ENCODE measurements around the gene OPCML.

OPCML gene

DNA sequence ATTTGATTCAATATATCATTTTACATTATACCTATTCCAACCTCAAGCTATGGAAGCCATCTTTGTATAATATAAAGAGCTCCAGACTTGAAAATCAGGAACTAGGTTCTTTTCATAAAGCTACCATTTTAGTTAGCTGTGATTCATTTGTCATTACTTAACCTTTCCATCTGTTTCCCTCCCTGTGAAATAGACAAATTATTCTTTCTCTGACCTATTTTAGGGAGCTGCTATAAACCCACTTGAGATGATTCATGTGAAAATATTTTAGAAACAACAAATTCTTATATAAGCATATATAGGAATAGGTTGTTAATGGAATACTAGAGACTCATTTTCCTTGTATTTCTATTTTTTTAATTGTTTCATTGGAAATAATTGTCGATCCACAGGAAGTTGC, 1012.1 kb downstream of the OPCML start:
- no peaks in the 10 kb centered on the region for H3K9me3 ChIP-seq (ENCODE audit: low read length)
- H3K9ac ChIP-seq (ENCODE audit: low read length) = no peak overlapping the region
- H2AFZ ChIP-seq (ENCODE audit: low read length) = no peak overlapping the region
- H3K4me1 ChIP-seq (ENCODE audit: insufficient read depth, low read length, severe bottlenecking) = no peaks in the 10 kb centered on the region
- H3K27ac ChIP-seq (ENCODE audit: low read depth, low read length, poor library complexity, severe bottlenecking) = no peak overlapping the region
- H3K27me3 ChIP-seq (ENCODE audit: insufficient read depth, low read length) = no peaks in the 10 kb centered on the region
- TF ChIP-seq EZH2 (IDR thresholded peaks at IDR 0.05; ENCODE audit: borderline replicate concordance, low read length) = no peak
- H3F3A ChIP-seq (ENCODE audit: insufficient read depth, low read length) = no peaks in the 10 kb centered on the region
- no peak overlapping the region for H3K4me2 ChIP-seq (ENCODE audit: low read length)
- H4K20me1 ChIP-seq (ENCODE audit: insufficient read depth, low read length) = no peaks in the 10 kb centered on the region
- no peak overlapping the region for H3K4me3 ChIP-seq (ENCODE audit: low read depth, low read length, poor library complexity, severe bottlenecking)
- H3K79me2 ChIP-seq (ENCODE audit: insufficient read depth, low read length) = no peaks in the 10 kb centered on the region
- H3K36me3 ChIP-seq (ENCODE audit: insufficient read depth, low read length) = no peaks in the 10 kb centered on the region
- no peaks in the 10 kb centered on the region for H3K9me2 ChIP-seq (ENCODE audit: low read depth, low read length)

DNA sequence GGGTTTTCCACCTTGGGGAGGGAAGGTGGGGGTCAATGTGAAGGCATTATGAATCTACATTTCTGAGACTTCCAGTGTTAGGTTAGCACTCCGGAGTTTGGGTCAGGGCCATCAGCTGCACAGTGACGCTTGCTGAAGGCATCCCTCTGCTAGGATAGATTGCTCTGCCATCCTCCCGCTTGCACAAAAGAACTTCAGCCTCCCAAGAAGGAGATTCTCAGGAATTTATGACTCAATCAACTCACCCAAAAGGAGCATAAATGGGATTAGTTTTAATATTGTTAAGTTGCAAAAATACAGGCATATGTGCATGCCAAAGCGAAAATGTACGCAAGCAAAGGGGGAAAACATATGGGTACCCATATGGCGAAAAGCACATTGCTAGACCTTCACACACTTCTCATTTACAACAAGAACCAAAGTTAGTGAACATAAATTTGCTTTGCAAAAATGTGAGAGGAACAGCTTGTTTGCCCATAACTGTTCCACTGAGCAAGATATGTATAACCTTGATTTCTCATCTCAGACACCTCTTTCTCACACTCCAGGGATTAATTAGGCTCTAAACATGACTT, 1013.0 kb downstream of the OPCML start:
- Histone ChIP-seq H3K79me2 (ENCODE audit: insufficient read depth, low read length) (no peaks in the 10 kb centered on the region), H3K4me1 (ENCODE audit: insufficient read depth, low read length, severe bottlenecking) (no peaks in the 10 kb centered on the region), H3K9me2 (ENCODE audit: low read depth, low read length) (no peaks in the 10 kb centered on the region), H3F3A (ENCODE audit: insufficient read depth, low read length) (no peaks in the 10 kb centered on the region), H3K27me3 (ENCODE audit: insufficient read depth, low read length) (no peaks in the 10 kb centered on the region), H4K20me1 (ENCODE audit: insufficient read depth, low read length) (no peaks in the 10 kb centered on the region), H2AFZ (ENCODE audit: low read length) (no peak overlapping the region), H3K4me3 (ENCODE audit: low read depth, low read length, poor library complexity, severe bottlenecking) (no peak overlapping the region), H3K9me3 (ENCODE audit: low read length) (no peaks in the 10 kb centered on the region), H3K9ac (ENCODE audit: low read length) (no peak overlapping the region), H3K4me2 (ENCODE audit: low read length) (no peak overlapping the region), H3K36me3 (ENCODE audit: insufficient read depth, low read length) (no peaks in the 10 kb centered on the region), H3K27ac (ENCODE audit: low read depth, low read length, poor library complexity, severe bottlenecking) (no peak overlapping the region)
- TF ChIP-seq, protein P1, sequence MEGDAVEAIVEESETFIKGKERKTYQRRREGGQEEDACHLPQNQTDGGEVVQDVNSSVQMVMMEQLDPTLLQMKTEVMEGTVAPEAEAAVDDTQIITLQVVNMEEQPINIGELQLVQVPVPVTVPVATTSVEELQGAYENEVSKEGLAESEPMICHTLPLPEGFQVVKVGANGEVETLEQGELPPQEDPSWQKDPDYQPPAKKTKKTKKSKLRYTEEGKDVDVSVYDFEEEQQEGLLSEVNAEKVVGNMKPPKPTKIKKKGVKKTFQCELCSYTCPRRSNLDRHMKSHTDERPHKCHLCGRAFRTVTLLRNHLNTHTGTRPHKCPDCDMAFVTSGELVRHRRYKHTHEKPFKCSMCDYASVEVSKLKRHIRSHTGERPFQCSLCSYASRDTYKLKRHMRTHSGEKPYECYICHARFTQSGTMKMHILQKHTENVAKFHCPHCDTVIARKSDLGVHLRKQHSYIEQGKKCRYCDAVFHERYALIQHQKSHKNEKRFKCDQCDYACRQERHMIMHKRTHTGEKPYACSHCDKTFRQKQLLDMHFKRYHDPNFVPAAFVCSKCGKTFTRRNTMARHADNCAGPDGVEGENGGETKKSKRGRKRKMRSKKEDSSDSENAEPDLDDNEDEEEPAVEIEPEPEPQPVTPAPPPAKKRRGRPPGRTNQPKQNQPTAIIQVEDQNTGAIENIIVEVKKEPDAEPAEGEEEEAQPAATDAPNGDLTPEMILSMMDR (IDR thresholded peaks at IDR 0.05; ENCODE audit: low read length) = no peak
- no peak for TF ChIP-seq EZH2 (IDR thresholded peaks at IDR 0.05; ENCODE audit: borderline replicate concordance, low read length)

DNA sequence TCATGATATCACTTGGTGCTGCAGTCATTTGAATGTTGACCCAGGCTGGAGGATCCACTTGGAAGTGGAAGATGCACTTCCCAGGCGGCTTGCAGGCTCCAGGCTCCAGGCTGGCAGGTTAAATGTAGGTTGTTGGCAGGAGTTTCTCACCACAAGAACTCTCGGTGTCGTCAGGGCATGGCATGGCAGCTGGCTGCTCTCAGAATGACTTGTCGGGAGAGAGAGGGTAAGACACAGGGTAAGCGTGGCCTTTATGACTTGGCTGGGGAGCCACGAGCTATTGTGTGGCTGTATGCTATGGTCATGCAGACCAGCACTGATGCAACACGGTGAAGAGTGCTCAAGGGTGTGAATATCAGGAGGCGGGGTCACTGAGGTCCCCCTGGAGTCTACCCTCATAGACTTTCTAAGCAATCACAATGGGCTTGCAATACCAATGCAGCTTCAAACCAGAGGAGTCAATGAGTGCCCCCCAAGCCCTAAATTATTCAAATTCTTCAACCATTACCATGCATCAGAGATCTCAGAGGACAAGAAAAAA, 1027.7 kb downstream of the OPCML start:
- H2AFZ ChIP-seq (ENCODE audit: low read length) = no peak overlapping the region
- no peaks in the 10 kb centered on the region for H3K27me3 ChIP-seq (ENCODE audit: insufficient read depth, low read length)
- H3K9ac ChIP-seq (ENCODE audit: low read length) = no peak overlapping the region
- TF ChIP-seq EZH2 (IDR thresholded peaks at IDR 0.05; ENCODE audit: borderline replicate concordance, low read length) = no peak
- TF ChIP-seq, protein P1 (IDR thresholded peaks at IDR 0.05; ENCODE audit: low read length) = no peak
- no peak overlapping the region for H3K27ac ChIP-seq (ENCODE audit: low read depth, low read length, poor library complexity, severe bottlenecking)
- no peaks in the 10 kb centered on the region for H3K9me2 ChIP-seq (ENCODE audit: low read depth, low read length)
- H3K4me2 ChIP-seq (ENCODE audit: low read length) = no peak overlapping the region
- no peaks in the 10 kb centered on the region for H3K79me2 ChIP-seq (ENCODE audit: insufficient read depth, low read length)
- no peaks in the 10 kb centered on the region for H4K20me1 ChIP-seq (ENCODE audit: insufficient read depth, low read length)
- H3K4me3 ChIP-seq (ENCODE audit: low read depth, low read length, poor library complexity, severe bottlenecking) = no peak overlapping the region
- H3K9me3 ChIP-seq (ENCODE audit: low read length) = no peaks in the 10 kb centered on the region
- H3K36me3 ChIP-seq (ENCODE audit: insufficient read depth, low read length) = no peaks in the 10 kb centered on the region
- H3K4me1 ChIP-seq (ENCODE audit: insufficient read depth, low read length, severe bottlenecking) = no peaks in the 10 kb centered on the region
- no peaks in the 10 kb centered on the region for H3F3A ChIP-seq (ENCODE audit: insufficient read depth, low read length)

DNA sequence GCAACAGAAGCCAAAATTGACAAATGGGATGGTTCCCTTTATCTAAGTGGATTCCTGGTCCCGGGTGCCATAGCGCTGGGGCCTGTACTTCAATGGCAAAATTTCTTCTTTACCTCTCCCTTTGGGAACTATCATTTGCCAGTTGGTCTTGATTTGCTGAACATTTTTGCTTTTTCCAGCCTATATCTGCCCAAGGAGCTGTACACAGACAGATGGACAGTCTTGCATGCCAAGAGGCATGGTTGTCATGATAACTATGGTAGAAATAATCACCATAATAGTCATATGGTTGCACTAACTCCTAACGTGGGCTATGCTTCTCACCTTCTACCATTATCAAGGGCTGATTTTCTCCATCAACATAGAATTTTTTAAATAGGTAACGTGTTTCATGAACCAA, 1030.9 kb downstream of the OPCML start:
- Histone ChIP-seq H3K79me2 (ENCODE audit: insufficient read depth, low read length) (no peaks in the 10 kb centered on the region), H3K4me1 (ENCODE audit: insufficient read depth, low read length, severe bottlenecking) (no peaks in the 10 kb centered on the region), H3K9me2 (ENCODE audit: low read depth, low read length) (no peaks in the 10 kb centered on the region), H3K4me2 (ENCODE audit: low read length) (no peak overlapping the region), H4K20me1 (ENCODE audit: insufficient read depth, low read length) (no peaks in the 10 kb centered on the region), H3K27ac (ENCODE audit: low read depth, low read length, poor library complexity, severe bottlenecking) (no peak overlapping the region), H3K36me3 (ENCODE audit: insufficient read depth, low read length) (no peaks in the 10 kb centered on the region), H3K4me3 (ENCODE audit: low read depth, low read length, poor library complexity, severe bottlenecking) (no peak overlapping the region), H3F3A (ENCODE audit: insufficient read depth, low read length) (no peaks in the 10 kb centered on the region), H3K27me3 (ENCODE audit: insufficient read depth, low read length) (no peaks in the 10 kb centered on the region), H3K9me3 (ENCODE audit: low read length) (no peaks in the 10 kb centered on the region), H3K9ac (ENCODE audit: low read length) (no peak overlapping the region), H2AFZ (ENCODE audit: low read length) (no peak overlapping the region)
- no peak for TF ChIP-seq EZH2 (IDR thresholded peaks at IDR 0.05; ENCODE audit: borderline replicate concordance, low read length)
- TF ChIP-seq, protein P1 (IDR thresholded peaks at IDR 0.05; ENCODE audit: low read length) = no peak

All from OCI-LY1 (cell line).